Activated CD4-positive, alpha-beta T cell treated with anti-CD3 and anti-CD28 coated beads for 4 hours (primary cell): ENCODE measurements around the gene ZNF665.
"Not testable (repeated sequence)": the region's sequence is repeated elsewhere in the genome, so short reads cannot be mapped to it uniquely, and the experiment has no call there.

Experiments used
- DNase-seq, 2 donors: peaks; one replicate each; pipeline ENCODE4 v3.0.0-alpha.2; 2020

The ZNF665 gene

DNA sequence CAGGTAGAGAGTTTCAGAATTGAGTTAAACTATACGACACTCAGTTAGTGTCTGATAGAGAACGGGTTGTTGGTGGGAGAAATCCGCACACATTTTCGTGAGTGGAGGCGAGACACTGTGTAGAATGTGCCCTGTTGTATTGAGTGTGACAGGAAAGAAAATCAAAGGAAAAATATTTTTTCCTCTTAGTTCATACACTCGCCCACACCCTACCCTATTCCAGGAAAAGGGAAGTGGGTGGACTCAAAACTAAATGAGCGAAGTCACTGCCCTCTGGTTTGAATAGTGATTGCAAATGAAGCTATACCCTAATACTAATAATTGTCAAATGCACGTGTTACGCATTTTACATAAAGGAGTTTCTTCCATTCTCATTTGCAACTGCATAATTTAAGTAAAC lies 36.3 kb downstream of the ZNF665 start:
- no peak for DNase-seq

DNA sequence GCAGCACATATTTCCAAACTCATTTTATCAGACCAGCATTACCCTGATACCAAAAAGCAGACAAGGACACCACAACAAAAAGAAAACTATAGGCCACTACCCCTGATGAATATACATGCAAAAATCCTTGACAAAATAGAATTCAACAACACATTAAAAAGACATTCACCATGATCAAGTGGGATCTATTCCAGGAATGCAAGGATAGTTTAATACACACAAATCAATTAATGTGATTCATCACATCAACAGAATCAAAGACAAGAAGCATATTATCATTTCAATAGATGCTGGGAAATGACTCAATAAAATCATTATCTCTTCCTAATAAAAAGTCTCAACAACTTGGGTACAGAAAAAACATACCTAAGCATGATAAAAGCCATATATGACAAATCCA lies 45.5 kb downstream of the ZNF665 start:
- no peak for DNase-seq

DNA sequence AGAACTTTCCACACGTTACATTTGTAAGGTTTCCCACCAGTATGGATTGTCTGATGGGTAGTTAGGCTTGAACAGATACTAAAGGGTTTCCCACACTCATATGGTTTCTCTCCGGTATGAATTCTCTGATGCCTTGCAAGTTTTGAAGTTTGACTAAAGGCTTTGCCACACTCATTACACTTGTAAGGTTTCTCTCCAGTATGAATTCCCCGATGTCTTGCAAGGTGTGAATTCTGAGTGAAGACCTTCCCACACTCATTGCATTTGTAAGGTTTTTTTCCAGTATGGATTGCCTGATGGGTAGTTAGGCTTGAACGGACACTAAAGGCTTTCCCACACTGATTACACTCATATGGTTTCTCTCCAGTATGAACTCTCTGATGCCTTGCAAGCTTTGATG lies 52.8 kb downstream of the ZNF665 start:
- no peak for DNase-seq

DNA sequence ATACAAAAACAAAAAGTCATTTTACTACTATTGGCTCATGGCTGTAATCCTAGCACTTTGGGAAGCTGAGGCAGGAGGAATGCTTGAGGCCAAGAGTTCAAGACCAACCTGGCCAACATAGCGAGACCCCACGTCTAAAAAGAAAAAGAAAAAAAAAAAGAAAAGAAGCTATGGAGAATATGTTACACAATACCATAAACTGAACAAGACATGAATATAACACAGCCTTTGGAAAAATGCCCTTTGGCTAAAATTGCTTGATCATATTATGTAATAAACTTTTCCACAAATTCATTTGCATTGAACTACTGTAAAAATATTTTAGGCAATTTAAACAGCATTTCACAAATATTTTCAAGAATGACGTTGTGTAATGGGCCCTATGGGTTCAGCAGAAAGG lies 56.7 kb downstream of the ZNF665 start:
- no peak for DNase-seq

DNA sequence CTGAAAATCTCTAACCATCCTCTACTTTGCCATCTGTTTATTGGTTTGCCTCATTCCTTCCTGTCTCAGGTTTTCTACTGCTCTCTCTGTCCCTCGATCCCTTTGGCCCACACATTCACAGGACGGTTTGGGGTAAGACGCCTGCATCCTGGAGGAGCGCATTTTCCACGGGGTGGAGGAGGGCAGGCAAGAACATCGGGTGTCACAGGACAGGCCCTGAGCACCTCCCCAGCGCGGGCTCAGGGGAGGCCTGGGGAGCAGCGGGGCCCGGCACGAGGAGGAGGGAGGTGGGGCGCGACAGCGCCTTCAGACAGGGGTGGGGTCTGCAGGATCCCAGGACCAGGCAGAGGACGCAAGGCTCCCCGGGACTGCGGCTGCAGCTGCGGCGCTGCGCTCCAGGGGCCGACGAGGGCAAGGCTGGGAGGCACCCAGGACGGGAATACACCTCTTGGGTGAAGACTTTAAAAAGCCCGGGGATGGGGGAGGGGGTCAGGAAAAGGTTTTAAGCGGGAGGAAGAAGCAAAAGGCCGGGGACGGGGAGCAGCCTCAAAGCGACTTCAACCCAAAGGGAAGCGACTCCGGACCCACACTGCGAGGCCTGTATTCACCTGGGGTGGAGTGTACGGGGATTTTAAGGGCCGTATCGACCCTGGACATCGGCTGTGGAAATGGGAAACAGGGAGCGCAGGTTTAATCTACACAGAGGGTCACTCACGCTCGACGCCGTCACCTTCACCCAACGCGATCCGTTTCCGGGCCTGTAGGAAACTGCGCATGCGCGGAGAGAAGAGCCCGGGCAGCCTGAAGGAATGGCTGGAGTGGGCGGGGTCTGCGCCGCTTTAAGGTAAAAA lies 60.8 kb downstream of the ZNF665 start, which contains the start of gene ZNF415:
TSS of gene ZNF415 (minus strand) at position 770 of the 851 bp plus-strand sequence. CDS start 10,234 bp downstream, outside the sequence.
- DNase-seq: peak; percentile 21 to 26

DNA sequence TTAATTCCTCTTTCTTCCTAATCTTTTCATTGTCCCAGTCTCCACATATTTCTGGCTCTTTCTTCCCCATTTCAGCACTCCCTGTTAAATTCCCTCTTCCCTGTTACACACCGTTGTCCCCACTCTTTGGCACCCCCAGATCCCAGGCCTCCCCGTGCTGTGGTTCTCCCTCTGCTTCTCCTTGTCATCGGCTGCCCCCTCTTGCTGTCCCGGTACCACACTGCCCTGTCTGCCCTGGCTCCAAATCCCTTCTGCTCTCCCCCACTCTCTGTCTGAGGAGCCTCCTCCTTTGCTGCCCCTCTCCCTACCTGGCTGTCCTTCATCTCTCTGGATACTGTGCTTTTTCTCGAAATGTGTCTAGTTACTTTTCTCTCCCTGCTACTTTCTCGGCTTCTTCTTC lies 61.4 kb downstream of the ZNF665 start:
- no peak for DNase-seq

DNA sequence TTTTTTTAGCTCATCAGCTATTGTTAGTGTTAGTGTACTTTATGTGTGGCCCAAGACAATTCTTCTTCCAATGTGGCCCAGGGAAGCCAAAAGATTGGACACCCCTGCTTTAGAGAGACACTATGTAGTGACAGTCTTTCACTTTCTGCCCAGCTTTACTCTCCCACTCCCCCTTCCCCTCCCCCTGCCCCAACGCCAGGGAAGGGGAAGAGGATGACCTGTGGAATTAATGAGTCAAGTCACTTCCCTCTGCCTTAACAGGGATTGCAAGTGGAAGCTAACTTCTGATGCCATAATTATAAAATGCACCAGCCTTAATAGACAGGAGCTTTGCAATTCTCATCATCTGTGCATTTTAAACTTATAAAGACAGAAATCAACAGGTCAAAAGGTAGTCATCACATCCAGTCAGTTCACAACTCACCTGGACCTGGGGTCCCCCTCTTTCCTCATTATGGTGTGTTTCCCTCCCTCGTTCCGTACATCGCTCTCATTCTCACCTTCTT lies 62.0 kb downstream of the ZNF665 start:
- DNase-seq: no peak

DNA sequence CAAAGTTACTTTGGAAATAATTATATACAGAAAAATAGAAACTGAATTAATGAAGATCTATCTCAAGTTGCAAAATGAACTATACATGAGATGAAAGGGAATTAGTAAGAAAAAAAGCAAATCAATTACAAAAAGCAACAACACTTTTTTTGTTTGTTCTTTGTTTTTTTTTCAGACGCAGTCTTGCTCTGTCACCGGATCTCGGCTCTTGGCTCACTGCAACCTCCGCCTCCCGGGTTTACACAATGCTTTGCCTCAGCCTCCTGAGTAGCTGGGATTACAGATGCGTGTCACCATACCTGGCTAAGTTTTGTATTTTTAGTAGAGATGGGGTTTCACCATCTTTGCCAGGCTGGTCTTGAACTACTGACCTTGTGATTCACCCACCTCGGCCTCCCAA lies 62.7 kb downstream of the ZNF665 start:
- DNase-seq: no peak

DNA sequence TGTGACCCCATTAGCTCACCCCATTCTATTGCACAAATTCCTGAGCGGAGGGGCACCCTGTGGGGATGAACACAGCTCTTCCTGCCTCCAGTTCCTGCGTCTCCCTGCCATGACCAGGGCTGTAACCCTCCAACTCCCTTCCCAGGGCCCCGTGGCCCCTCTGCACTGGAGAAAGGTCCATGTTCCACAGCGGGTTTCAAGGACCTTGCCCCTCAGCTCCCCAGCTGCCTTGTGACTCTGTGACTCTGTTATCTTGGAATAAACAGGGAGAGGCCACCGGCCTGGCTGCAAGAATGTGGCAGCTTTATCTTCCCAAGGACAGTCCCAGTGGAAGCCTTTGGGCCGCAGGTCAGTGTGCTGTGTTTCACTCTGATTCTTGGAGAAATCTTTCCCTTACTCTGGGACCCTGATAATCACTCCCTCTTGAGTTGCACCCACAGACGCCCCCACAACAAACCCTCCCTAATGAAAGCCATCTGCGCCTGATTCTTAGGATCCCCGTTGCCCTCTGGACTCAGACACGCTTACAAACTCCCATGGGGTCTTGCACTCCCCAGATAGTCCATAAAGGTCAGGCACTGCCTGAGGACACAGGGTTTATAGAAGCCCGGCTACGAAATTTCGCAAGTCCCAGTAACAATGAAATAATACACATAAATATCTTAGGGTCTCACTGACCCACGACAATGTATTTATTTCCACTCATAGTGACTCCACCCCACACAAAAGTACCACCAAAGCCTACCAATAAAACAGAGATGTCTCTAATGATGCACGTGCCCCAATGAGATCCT lies 66.2 kb downstream of the ZNF665 start:
- DNase-seq: not testable (repeated sequence)

DNA sequence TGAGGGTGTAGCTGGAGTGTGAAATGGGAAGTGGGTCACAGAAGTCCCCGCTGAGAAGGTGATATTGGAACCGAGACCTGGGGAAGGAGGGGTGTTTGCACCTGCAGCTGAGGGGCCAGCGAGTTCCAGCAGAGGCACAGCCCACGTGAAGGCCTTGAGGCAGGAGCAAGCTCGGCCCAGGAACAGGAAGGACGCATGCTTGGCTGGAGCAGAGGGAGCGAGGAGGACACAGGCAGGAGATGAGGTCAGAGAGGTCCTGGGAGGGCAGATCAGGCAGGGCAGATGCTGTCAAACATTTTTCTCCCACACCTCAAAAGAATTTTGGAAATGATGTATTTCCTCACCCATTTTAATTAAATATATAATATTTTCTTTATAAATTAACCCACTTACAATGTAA lies 69.8 kb downstream of the ZNF665 start:
- DNase-seq: no peak
